Muscle layer of colon (tissue), 2 donors: ENCODE measurements around the gene NELFB.

ENCODE experiments used
- H3K27ac ChIP-seq: one replicate; pipeline ENCODE4 v1.7.0; 2013; ENCODE audit warnings: low read depth, mild to moderate bottlenecking, low read length, moderate library complexity
- H3K27me3 ChIP-seq, 2 donors: one replicate each; pipeline ENCODE4 v1.7.0; 2013; ENCODE audit warnings: low read length in 2 of 2, mild to moderate bottlenecking in 2 of 2; ENCODE audit not compliant: insufficient read depth in 2 of 2, control insufficient read depth in 1 of 2
- H3K36me3 ChIP-seq: one replicate; pipeline ENCODE4 v1.7.0; 2013; ENCODE audit warnings: mild to moderate bottlenecking, low read length; ENCODE audit not compliant: insufficient read depth
- H3K4me1 ChIP-seq: one replicate; pipeline ENCODE4 v1.7.0; 2013; ENCODE audit warnings: mild to moderate bottlenecking, low read length; ENCODE audit not compliant: insufficient read depth
- H3K4me3 ChIP-seq, 2 donors: one replicate each; pipeline ENCODE4 v1.7.0; 2013; ENCODE audit warnings: low read length in 2 of 2, low read depth in 1 of 2, mild to moderate bottlenecking in 1 of 2, moderate library complexity in 1 of 2
- H3K9ac ChIP-seq: one replicate; pipeline ENCODE4 v1.7.0; 2013; ENCODE audit warnings: low read length
- H3K9me3 ChIP-seq: one replicate; pipeline ENCODE4 v1.7.0; 2013; ENCODE audit warnings: mild to moderate bottlenecking, low read length
- donor health status: abdominal sarcoma.
- donor health status: Adenocarcinoma of cecum.

NELFB gene

DNA sequence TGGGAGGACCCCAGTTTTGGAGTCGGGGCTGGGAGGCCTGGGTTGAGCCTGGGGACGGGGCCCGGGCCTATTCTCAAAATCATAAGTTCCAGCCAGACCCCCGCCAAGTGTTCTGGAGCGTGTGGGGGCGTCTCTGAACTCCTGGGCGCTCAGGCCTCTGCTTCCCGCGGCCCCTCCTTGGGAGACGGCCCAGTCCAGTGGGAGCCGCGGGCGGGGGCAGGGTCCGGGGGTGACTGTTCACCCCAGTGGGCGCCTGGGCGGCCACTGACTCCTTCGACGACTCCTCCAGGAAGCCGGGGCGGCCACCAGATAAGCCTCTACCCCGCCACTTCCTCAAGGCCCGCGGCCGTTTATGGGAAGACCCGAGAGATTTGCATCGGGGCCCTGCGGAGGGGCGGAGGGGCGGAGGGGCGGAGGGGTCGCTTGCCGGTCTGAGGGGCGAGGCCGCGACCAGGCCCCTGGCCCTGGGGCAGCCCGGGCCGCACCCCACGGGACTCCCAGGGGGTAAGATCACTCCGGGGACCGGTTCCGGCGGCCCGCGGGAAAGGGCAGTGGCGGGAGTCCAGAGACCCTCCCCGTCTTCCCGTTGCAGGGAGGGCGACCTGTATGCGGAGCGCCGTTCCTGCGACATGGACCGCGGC lies 23.1 kb downstream of the NELFB start:
- peak overlapping the region; percentile 38 for H3K4me3 ChIP-seq

GRCh38 chr9:137278721-137279711 lies 23.9 kb downstream of the NELFB start:
- H3K4me1 ChIP-seq, result peaks cover 4% of the 10 kb centered on the region
- no peak overlapping the region for H3K27ac ChIP-seq

More for the DNA sequence above, 23.1 kb downstream of the NELFB start:
- H3K27me3 ChIP-seq, result peaks cover 0 to 57% of the 10 kb centered on the region in 2 donors
- peaks cover 4% of the 10 kb centered on the region for H3K4me1 ChIP-seq
- H3K9ac ChIP-seq, result no peak overlapping the region
- no peaks in the 10 kb centered on the region for H3K36me3 ChIP-seq
- H3K27ac ChIP-seq, result peak overlapping the region; percentile 32
- H3K9me3 ChIP-seq, result no peaks in the 10 kb centered on the region

GRCh38 chr9:137279741-137280473 lies 24.8 kb downstream of the NELFB start:
- Histone ChIP-seq H3K27me3 (peaks cover 0 to 52% of the 10 kb centered on the region in 2 donors), H3K36me3 (no peaks in the 10 kb centered on the region), H3K9me3 (no peaks in the 10 kb centered on the region), H3K9ac (no peak overlapping the region), H3K27ac (no peak overlapping the region), H3K4me3 (no peak overlapping the region), H3K4me1 (peaks cover 4% of the 10 kb centered on the region)

More at GRCh38 chr9:137278721-137279711, 23.9 kb downstream of the NELFB start:
- H3K36me3 ChIP-seq, result no peaks in the 10 kb centered on the region
- H3K4me3 ChIP-seq, result no peak overlapping the region
- H3K9me3 ChIP-seq, result no peaks in the 10 kb centered on the region
- H3K9ac ChIP-seq, result no peak overlapping the region
- H3K27me3 ChIP-seq, result peaks cover 0 to 57% of the 10 kb centered on the region in 2 donors

- no peak overlapping the region for H3K4me3 ChIP-seq
- H3K9ac ChIP-seq, result no peak overlapping the region
- H3K9me3 ChIP-seq, result no peaks in the 10 kb centered on the region
- H3K27me3 ChIP-seq, result peaks cover 0 to 52% of the 10 kb centered on the region in 2 donors
- H3K4me1 ChIP-seq, result peaks cover 4% of the 10 kb centered on the region
- H3K27ac ChIP-seq, result no peak overlapping the region
- H3K36me3 ChIP-seq, result no peaks in the 10 kb centered on the region
Observed at GRCh38 chr9:137280474-137281344, 25.6 kb downstream of the NELFB start.

- Histone ChIP-seq H3K9me3 (no peaks in the 10 kb centered on the region), H3K4me1 (peaks cover under 1% of the 10 kb centered on the region), H3K27ac (no peak overlapping the region), H3K4me3 (no peak overlapping the region), H3K9ac (no peak overlapping the region), H3K36me3 (no peaks in the 10 kb centered on the region), H3K27me3 (peaks cover 0 to 46% of the 10 kb centered on the region in 2 donors)
Observed at GRCh38 chr9:137281345-137282116, 26.4 kb downstream of the NELFB start.

DNA sequence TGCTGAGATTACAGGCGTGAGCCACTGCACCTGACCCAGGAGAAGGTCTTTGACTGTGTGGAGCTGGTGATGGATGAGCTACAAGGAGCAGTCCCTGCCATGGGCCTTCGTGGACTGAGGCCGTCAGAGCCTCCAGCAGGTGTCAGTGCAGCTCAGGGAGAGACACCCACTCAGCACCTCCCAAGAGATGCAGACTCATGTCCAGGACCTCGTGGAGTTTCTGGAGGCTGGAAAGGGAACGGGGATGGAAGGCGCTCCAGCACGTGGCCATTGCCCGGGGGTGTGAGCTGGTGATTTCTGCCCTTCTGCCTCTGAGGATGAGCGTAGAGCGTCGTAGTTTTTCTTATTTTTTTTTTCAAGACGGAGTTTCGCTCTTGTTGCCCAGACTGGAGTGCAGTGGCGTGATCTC lies 31.9 kb downstream of the NELFB start:
- Histone ChIP-seq H3K4me3 (no peak overlapping the region), H3K27me3 (peaks cover 0 to under 1% of the 10 kb centered on the region in 2 donors), H3K9me3 (no peaks in the 10 kb centered on the region), H3K36me3 (no peaks in the 10 kb centered on the region), H3K27ac (no peak overlapping the region), H3K4me1 (no peaks in the 10 kb centered on the region), H3K9ac (no peak overlapping the region)

- Histone ChIP-seq H3K9ac (no peak overlapping the region), H3K27ac (no peak overlapping the region), H3K9me3 (peaks cover 10% of the 10 kb centered on the region), H3K4me1 (no peaks in the 10 kb centered on the region), H3K27me3 (peaks cover 38 to 45% of the 10 kb centered on the region in 2 donors), H3K36me3 (no peaks in the 10 kb centered on the region), H3K4me3 (no peak overlapping the region)
Observed at GRCh38 chr9:137293094-137293481, 38.0 kb downstream of the NELFB start.

DNA sequence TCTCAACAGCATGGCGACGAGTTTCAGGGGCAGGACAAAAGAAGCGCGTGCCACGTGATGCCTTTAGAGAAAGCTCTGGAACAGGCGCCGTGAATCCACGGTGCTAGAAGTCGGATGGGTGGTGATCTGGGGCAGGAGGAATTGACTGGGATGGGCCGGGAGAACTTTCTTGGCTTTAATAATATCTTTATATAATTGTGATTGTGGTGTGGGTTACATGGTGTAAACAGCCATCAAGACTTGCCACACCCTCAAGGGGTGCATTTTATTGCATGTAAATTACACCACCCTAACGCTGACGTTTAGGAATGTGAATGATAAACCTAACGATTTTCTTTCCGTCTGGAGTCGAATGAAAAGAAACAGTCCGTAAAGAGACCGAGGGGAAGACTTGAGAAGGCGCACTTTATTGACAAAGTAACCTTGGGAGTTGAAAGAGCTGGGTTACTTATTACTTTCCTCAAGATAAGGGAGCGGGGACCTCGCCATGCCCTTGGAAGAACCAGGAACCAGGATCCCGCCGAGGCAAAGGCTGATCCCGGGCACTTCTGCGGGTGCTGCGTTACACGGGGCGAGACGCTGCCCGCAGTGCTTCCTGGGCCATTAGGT lies 38.5 kb downstream of the NELFB start:
- Histone ChIP-seq H3K27ac (no peak overlapping the region), H3K4me1 (no peaks in the 10 kb centered on the region), H3K36me3 (no peaks in the 10 kb centered on the region), H3K27me3 (peaks cover 43 to 50% of the 10 kb centered on the region in 2 donors), H3K4me3 (no peak overlapping the region), H3K9ac (no peak overlapping the region), H3K9me3 (peaks cover 10% of the 10 kb centered on the region)

DNA sequence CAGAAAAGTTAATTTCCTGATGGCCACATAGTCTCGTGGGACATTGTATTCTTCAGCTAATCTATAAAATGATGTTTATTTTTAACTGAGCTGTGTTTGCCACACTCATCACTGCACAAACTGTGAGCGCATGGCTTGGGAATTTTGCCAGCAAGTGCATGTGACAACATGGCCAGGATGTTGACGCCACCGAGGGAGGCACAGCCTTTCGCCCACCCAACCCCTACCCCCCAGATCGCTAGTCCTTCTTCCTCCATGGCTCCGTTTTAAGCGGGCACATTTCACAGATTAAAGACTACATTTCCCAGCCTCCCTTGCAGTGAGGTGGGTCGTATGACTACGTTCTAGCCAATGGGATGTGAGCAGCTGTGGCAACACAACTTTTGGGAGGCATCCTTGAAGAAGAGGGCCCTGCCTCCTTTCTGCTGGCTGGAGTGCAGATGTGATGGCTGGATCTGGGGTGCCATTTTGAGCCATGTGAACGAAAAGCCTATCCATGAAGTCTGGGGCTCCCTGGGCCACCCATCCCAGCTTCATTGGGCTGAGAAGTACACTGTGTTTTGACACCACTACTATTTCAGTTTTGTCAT lies 39.1 kb downstream of the NELFB start:
- Histone ChIP-seq H3K27ac (no peak overlapping the region), H3K36me3 (no peaks in the 10 kb centered on the region), H3K9me3 (peaks cover 10% of the 10 kb centered on the region), H3K9ac (no peak overlapping the region), H3K4me1 (no peaks in the 10 kb centered on the region), H3K4me3 (no peak overlapping the region), H3K27me3 (peaks cover 49 to 56% of the 10 kb centered on the region in 2 donors)
